Esophagus muscularis mucosa (tissue), 4 donors: Measurements from ENCODE around the gene PRDM16.

Experiments
- EP300 ChIP-seq: sonication (generic); formaldehyde crosslinking; IDR thresholded peaks from one replicate; pipeline ENCODE4 v1.6.1; 2017; ENCODE audit warnings: antibody characterized with exemption
- POLR2A ChIP-seq: fragments of 450-650 bp; IDR thresholded peaks from one replicate; pipeline ENCODE4 v1.6.1; 2017; ENCODE audit warnings: antibody characterized with exemption, moderate library complexity, mild to moderate bottlenecking, low read depth
- POLR2AphosphoS5 ChIP-seq, 2 donors: sonication (generic); formaldehyde crosslinking; IDR thresholded peaks; one replicate each; pipeline ENCODE4 v1.6.1; 2017; ENCODE audit warnings: antibody characterized with exemption in 2 of 2
- TF ChIP-seq, protein P1 (sequence below), 3 experiments: fragments of 200-600 bp in 2 of 3; fragments of 450-650 bp in 1 of 3; sonication (generic) in 2 of 3; IDR thresholded peaks; one replicate each; pipeline ENCODE4 v1.5.1; 2017 to 2019; ENCODE audit warnings: antibody characterized with exemption in 3 of 3, mild to moderate bottlenecking in 2 of 3, moderate library complexity in 1 of 3

DNA sequence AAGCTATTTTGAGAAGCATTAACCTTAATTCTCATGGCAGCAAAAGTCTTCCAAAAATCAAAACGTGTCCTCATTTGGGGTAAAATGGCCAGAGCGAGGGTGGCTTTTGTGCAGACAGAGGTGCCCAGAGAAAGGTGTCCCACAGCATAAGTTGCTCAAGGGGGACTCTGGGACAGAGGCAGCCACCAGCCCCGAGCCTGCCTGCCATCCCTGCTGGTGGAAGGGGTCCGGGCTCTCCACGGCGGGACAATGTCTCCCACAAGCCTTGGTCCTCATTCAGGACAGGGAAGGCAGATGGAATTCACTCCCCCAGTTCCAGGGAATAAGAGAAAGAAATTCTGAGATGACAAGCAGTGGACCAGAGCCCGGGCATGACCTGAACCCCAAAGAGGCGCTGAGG is 372.9 kb downstream of the PRDM16 start:
- TF ChIP-seq EP300 (no peak), POLR2A (no peak), POLR2AphosphoS5 (IDR thresholded peaks at IDR 0.05) (no peak)
- TF ChIP-seq, protein P1, sequence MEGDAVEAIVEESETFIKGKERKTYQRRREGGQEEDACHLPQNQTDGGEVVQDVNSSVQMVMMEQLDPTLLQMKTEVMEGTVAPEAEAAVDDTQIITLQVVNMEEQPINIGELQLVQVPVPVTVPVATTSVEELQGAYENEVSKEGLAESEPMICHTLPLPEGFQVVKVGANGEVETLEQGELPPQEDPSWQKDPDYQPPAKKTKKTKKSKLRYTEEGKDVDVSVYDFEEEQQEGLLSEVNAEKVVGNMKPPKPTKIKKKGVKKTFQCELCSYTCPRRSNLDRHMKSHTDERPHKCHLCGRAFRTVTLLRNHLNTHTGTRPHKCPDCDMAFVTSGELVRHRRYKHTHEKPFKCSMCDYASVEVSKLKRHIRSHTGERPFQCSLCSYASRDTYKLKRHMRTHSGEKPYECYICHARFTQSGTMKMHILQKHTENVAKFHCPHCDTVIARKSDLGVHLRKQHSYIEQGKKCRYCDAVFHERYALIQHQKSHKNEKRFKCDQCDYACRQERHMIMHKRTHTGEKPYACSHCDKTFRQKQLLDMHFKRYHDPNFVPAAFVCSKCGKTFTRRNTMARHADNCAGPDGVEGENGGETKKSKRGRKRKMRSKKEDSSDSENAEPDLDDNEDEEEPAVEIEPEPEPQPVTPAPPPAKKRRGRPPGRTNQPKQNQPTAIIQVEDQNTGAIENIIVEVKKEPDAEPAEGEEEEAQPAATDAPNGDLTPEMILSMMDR (IDR thresholded peaks at IDR 0.05), result no peak
